Nephron (organoid): ENCODE data around the gene SNRPD1.

ENCODE experiments used
- H3K27ac Mint-ChIP-seq, 3 experiments: 2 replicates each; pipeline ENCODE4 v1.8.0; 2020; ENCODE audit warnings: mixed read lengths in 3 of 3, mild to moderate bottlenecking in 2 of 3, moderate library complexity in 1 of 3
- H3K27me3 Mint-ChIP-seq: 2 replicates; pipeline ENCODE4 v1.8.0; 2021; ENCODE audit warnings: low read depth, mild to moderate bottlenecking, moderate library complexity, mixed read lengths
- H3K36me3 Mint-ChIP-seq: 2 replicates; pipeline ENCODE4 v1.8.0; 2020; ENCODE audit warnings: low read depth, mixed read lengths
- H3K4me1 Mint-ChIP-seq: 2 replicates; pipeline ENCODE4 v1.8.0; 2020; ENCODE audit warnings: mixed read lengths
- H3K4me3 Mint-ChIP-seq, 3 experiments: 2 replicates each; pipeline ENCODE4 v1.8.0; 2020; ENCODE audit warnings: mild to moderate bottlenecking in 3 of 3, mixed read lengths in 3 of 3, moderate library complexity in 2 of 3
- H3K9me3 Mint-ChIP-seq: 2 replicates; pipeline ENCODE4 v1.8.0; 2020; ENCODE audit warnings: mixed read lengths
- TF ChIP-seq, protein P1 (sequence below), 3 experiments: fragments of 200-600 bp; sonication (generic); IDR thresholded peaks; one replicate each; pipeline ENCODE4 v1.5.0; 2021; ENCODE audit warnings: antibody characterized with exemption in 3 of 3; ENCODE audit not compliant: unreplicated experiment in 3 of 3

SNRPD1 gene

DNA sequence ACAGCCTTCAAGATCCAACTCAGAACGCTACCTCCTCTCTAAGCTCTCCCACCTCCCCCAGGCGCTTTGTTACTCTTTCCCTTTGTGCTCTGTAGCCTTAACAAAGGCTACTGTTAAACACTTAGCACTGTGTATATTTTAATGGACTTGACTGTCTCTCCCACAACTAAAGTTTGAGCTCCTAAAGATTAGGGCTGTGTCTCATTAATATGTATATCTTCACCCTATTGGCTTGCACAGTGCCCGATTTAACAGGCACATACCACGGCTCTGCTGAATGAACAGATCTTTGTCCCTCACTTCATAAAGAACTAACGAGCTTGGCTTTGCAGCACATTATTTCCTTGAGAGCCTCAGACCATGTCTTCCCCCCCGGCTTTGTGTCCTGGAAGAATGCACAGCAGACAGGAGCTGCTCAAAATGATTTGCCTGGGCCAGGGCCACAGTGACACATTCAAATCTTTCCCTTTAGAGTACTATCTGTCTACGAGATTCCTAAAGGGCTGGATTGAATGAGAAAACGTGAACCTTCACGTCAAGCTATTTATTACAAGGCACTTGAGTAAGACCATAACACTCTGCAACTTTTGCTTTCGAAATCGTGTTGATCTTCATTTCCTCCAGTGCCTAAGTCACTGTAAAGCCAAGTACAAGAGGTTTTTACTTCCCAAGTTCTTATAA lies 70.4 kb downstream of the SNRPD1 start:
- Mint-ChIP-seq H3K27ac (no peak overlapping the region), H3K4me1 (no peaks in the 10 kb centered on the region), H3K4me3 (no peak overlapping the region), H3K27me3 (no peaks in the 10 kb centered on the region), H3K9me3 (no peaks in the 10 kb centered on the region), H3K36me3 (no peaks in the 10 kb centered on the region)
- TF ChIP-seq, protein P1, sequence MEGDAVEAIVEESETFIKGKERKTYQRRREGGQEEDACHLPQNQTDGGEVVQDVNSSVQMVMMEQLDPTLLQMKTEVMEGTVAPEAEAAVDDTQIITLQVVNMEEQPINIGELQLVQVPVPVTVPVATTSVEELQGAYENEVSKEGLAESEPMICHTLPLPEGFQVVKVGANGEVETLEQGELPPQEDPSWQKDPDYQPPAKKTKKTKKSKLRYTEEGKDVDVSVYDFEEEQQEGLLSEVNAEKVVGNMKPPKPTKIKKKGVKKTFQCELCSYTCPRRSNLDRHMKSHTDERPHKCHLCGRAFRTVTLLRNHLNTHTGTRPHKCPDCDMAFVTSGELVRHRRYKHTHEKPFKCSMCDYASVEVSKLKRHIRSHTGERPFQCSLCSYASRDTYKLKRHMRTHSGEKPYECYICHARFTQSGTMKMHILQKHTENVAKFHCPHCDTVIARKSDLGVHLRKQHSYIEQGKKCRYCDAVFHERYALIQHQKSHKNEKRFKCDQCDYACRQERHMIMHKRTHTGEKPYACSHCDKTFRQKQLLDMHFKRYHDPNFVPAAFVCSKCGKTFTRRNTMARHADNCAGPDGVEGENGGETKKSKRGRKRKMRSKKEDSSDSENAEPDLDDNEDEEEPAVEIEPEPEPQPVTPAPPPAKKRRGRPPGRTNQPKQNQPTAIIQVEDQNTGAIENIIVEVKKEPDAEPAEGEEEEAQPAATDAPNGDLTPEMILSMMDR (IDR thresholded peaks at IDR 0.05; ENCODE audit: unreplicated experiment in 3 of 3) = no peak
